NCI-H146 treated with DMSO at 0.1 percent for 48 hours (cell line): ENCODE results near the gene MRPL53.
"Not testable (repeated sequence)": the region's sequence is repeated elsewhere in the genome, so short reads cannot be mapped to it uniquely, and the experiment has no call there.

Experiments used
- DNase-seq: peaks from one replicate; lab custom pipeline; 2025; ENCODE audit not compliant: unreplicated experiment; lab: John Stamatoyannopoulos, UW

The MRPL53 gene

DNA sequence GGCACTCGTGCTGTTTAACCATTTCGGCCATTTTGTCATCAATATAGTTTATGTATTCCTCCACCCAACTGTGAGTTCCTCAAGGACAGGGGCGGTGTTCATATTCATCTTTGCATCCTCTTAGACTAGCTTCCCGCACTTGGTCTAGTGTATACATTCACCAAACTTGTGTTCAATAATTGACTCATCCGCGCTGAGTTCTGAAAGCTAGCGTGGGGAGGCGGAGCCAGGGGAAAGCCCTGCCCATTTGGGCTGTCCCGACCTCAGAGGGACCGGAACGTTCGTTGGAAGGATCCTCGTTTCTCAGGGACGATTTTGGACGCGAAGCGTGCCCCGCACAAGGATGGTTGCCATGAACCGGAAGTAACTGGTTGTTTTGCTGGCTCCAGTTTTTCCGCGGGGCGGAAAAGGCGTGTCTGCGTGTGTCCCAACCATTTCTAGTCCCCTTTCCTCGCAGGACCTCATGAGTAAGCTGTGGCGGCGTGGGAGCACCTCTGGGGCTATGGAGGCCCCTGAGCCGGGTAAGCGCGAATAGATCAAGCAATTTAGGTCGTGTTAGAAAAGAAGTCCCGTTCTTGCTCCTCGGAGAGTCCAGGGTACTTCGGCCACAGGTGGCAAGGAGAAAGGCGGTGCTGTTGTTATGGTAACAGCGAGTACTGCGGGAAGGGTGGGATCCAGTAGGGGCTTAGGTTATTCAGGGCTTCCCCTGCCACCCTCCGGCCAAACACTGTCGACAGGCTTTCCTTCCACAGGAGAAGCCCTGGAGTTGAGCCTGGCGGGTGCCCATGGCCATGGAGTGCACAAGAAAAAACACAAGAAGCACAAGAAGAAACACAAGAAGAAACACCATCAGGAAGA, 17.6 kb downstream of the MRPL53 start, which contains the start of gene INO80B:
Gene INO80B, plus strand, starts transcription at position 434 of the 858 bp plus-strand sequence. Its CDS starts 30 bp downstream, at position 464.
- DNase-seq: peak; percentile 95

DNA sequence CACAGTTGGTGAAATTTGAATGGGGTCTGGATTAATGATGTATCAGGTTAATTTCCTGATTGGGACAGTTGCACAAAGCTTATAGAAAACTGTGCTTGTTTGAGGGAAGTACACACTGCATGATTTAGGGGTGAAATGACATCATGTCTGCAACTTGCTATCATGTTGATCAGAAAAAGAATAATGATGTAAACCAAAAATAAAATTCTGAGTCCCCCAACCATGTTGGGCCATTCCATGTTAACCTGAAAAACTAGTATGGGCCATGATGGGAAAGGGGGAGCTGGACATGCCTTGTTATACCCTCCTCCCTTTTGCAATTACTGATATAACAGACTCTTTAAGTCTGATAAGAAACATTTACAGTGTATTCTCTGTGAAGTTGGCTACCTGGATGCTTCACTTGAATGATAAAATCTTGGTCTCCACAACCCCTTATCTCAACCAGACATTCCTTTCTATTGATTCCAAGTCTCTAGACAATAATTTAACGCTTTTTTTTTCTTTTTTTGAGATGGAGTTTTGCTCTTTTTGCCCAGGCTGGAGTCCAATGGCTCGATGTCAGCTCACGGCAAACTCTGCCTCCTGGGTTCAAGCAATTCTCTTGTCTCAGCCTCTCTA, 21.8 kb downstream of the MRPL53 start:
- no peak for DNase-seq

DNA sequence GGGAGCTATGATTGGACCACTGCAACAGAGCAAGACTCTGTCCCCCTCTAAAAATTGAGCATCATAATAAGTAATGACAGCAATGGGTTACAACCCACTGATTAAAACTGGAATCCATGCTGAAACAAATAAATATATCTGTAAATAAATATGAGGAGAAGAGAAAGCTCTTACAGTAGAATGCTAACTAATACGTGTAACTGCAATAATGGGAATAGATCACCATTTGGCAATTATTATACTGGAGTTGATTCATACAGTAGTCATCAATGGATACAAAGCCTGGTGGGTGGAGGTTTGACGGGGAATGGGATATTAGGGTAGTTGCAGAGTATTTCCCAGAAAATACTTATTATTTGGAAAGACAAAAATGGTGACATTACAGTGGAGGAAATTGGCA, 23.7 kb downstream of the MRPL53 start:
- DNase-seq: no peak

DNA sequence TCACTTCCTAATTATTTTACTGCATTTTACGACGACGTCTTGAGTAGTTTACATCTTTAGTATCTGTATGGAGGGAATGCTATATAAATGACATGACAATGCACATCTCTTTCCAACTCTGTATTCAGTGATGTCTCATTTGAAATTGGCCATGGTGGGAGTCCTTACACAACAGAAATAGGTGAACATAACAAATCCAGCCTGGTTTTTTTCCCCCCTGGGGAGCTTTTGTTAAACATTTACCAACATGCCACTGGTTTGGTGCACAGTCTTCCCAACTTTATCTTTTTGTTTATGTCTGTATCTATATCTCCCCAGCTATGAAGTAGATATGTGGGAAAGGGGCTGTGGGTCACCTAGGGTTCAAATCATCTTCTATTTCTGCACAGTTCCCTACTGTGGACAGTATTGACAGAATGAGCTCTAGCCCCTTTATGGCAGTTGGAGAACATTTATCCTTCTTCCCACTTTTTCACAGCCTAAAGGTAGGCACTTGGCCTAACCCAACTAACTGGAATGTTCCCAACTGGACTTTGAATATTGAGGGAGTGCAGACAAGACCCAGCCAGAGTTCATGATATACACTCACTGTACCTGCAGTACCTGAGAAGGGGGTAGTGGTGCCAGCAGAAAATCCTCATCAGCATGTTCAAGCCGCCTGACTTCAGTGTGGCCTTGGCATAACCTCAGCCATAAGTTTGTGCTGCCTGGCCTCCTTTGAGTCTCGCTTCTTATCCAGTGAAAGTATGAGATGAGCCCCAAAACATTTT, 25.1 kb downstream of the MRPL53 start:
- DNase-seq: no peak

DNA sequence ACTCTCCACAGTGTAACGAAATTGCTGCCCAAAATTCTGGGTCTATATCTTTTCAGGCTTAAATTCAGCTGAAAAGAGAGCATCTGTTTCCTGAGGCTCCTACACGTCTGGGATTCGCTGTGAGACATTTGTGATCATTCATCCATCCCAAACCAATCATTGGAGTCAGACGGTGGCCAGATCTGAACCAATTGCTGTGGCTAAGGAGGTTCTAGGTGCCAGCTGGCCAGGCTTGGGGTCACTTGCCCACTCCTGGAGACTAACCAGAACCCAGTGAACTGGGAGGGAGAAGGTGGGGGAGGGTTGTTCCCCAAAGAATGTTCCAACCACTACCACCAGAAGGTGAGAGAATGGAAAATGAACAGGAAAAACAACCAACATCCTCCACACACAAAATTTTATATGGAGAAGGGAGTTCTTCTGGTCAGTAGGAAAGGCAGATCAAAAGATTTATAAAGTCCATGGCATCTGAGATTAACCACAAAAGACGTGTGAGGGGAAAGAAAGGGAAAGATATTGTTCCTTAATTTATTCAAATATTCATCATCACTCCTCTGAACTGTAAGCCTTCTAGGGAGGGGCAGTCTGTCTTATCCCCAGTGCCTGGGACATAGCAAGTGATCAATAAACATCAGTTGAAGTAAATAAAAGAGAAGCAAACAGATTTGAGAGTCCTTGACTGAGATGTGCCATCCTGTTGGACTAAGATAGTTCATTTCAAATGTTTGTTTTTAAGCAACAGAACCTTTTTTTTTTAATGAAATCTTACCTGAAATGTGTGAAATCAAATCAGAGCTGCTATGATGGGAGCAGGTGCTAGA, 27.8 kb downstream of the MRPL53 start:
- no peak for DNase-seq

DNA sequence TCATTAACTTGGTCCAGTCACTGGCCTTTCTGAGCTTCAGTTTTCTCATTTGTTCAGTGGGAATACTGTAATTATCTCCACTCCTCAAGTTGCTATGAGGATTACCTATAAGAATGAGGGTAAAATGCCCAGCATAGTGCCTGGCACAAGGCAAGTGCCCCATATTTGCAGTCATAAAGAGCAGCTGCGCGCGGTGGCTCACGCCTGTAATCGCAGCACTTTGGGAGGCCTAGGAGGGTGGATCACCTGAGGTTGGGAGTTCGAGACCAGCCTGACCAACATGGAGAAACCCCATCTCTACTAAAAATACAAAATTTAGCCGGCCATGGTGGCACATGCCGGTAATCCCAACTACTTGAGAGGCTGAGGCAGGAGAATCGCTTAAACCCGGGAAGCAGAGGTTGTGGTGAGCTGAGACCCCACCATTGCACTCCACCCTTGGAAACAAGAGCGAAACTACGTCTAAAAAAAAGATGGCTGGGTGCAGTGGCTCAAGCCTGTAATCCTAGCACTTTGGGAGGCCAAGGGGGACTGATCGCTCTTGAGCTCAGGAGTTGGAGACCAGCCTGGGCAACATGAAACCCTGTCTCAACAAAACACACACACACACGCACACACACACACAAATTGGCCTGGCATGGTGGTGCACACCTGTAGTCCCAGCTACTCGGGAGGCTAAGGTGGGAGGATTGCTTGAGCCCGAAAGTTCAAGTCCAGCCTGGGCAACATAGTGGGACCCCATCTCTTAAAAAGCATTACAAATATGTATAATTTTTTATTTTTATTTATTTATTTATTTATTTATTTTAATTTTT, 29.8 kb downstream of the MRPL53 start:
- not testable (repeated sequence) for DNase-seq

DNA sequence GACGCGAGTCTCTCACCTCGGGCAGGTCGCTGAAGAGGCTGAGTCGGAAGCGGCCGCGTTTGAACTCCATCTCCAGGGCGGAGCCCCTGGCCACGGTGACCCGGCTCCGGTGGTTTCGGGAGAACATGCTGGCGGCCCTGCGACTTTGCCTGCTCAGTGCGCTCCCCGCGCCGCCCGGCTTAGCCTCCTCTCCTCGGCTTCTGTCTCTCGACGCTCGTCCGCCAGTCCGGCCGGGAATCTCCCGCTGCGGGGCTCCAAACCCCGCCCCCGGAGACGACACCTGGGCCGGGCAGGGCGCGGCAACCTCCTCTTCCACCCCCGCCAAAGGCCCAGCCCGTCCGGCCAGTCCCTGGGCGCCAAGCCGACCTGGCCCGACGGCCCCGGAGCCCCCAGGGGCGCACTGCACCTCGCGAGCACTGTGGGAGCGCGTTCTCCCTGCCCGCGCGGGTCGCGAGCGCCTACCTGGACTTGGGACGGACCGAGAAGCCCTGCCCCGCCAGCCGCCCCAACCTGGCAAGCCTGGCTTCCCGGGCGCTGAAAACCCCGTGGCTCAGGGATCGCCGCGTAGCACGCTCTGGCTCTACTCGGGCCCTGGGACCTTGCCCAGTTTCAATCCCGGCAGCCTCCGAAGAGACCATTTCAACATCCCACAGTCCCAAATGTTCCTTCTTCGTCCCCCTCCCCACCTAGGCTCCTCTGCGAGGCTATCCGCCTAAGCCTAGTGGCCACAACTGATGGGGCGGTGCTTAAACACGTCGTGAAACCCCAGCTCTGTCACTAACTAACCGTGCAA, 30.6 kb downstream of the MRPL53 start, which contains the start of gene RTKN:
Gene RTKN, minus strand, starts transcription at position 248 of the 793 bp plus-strand sequence. Its CDS starts 121 bp downstream, at position 127.
- no peak for DNase-seq

DNA sequence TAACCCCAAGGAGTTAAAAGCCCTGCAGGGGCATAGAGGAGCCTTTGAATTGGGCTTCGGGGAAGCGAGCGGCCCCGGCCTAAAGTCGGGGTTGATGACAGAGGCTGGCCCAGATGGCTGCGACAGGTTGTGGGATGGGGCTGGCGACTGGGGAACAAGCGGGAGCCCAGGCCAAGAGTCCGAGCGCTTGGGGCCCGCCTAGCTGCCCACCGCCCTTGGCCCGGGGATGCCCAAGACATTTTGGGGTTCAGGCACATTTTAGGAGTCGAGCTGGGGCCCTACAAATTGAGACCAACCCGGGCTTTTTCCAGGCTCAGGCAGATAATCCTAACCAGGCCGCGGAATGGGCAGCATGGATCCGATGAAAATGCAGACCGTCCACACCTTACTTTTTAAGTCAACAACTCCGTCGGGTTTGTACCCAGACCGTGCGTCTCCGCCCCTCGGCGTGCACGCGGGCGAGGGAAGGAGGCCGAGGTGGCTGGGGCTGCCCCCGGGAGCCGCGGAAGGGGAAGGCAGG, 31.2 kb downstream of the MRPL53 start:
- no peak for DNase-seq

DNA sequence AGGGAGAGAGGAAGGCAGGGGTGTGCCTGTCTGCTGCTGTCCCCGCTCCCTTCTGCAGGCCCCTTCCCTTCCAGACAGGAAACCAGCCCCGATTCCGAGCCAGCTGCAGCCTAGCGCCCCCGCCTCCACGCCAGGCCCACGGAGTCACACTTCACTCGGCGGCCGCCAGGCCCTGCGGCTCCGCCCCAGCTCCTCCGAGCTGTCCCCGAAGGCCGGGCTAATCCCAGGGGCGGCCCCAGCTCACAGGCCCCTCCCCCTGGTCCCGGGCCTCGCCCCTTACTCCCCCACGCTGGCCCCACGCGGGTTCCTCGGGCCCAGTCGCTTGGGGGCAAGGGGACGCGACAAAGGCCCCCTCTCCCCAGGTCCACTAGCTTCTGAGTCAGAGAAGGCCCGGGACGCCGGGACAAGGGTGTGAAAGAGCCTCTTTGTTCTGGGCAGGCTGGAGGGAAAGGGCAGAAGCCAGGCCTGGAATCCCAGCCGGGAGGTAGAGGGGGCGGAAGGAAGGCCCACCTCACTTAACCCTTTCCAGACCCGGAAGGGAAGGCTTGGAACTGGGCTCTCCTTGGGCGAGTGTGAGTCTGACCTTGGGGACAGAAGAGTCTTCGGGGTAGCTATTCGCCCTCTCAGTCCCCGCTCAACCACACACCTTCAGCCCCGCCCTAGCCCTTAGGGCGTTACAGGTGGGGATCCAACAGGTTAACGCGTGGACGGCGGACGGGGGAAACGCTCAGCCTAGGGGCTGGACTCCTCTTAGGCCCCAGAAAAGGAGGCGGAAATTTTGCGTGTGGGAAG, 31.9 kb downstream of the MRPL53 start:
- peak; percentile 63 for DNase-seq

DNA sequence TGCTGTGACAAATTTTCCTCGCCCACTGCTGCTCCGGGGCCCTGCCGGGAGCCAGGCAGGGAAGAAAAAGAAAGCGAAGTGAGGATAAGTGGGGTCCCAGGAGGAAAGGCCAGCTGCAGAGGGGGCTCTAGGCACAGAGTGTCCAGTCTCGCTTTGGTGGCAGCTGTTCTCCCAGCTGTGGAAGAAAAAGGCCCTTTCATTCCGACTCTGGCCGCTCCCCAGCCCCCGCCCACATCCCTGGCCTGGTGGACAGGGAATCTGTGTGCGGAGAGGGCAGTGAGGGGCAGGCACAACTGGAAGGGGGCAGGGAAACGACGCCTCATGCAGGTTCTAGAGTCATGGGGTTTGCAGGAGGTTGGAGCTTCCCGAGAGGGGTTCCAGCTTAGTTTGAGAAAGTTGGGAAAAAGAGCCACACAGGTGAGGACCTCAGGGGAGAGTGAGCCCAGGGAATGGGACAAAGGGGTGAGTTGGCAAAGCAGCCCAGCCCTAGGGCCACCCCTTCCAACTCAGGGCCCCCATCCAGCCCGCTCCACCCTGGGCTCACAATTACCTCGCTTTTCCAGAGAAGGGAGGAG, 32.6 kb downstream of the MRPL53 start:
- no peak for DNase-seq

DNA sequence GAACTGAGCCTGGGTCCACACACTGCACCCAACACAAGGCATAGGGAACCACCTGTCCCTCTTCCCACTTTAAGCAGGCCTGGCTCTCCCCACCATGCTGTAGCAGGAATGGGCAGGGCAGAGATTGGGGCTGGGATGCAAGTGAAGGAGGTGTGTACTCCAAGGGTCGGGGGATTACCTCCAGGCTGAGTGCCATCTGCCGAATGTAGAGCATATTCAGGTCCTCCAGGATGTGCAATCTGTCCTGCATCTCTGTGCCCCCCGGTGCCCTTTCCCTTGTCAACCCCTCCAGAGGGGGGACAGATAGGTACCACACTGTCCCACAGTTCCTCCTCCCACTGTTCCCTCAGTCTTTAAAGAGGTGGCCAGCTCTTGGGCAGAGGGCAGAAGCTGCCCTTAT, 33.1 kb downstream of the MRPL53 start:
- DNase-seq: no peak

DNA sequence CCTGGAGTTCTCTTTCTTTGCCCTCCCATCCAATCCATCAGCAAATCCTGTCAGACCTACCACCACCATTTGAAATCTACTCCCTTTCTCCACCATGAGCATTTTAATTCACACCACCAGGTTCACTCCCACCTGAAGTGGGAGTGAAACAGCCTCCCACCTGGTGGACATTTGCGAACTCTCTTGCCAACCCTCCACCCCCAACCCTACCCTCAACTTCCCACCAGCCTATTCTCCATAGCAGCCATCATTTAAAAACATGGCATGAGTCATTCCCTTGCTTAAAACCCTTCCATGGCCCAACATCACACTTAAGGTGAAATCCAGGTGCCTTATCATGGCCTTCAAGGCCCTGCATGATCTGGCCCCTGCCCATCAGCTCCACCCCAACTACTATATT, 34.2 kb downstream of the MRPL53 start:
- DNase-seq: no peak

DNA sequence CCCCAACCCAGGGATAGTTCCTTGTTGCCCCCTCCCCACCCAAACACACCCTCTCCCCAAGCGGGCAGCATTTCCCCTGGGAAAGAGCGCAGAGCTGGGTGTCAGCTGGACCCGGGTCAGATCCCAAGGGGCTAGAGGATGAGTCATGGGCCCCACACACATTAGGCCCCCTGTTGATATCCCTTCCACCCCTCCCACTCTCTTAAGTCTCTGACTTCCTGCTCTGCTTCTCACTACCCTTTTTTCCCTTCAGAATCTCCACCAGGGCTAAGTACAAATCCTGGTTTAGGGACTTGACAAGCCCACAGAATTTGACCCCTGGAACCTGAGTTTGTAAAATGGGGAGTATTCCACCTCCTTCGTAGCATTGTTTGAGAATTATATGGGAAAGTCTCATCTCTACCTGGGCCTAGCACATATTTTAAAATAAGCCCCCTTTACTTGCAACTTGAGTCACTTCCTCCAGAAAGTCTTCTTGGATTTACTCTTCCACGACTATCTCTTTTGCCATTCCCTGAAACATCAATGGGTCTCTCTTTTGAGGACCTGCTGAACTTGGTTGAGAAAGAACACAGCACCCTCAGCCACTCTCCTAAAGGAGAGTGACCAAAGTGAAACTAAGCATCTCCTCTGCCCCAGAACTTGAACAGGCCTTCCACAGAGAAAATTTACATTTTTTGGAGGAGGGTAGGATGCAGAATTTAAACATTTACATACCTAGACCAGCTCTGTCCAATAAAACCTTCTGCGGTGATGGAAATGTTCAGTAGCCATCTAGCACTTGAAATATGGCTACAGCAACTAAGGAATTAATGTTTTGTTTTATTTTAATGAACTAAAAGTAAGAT, 35.4 kb downstream of the MRPL53 start:
- DNase-seq: no peak

DNA sequence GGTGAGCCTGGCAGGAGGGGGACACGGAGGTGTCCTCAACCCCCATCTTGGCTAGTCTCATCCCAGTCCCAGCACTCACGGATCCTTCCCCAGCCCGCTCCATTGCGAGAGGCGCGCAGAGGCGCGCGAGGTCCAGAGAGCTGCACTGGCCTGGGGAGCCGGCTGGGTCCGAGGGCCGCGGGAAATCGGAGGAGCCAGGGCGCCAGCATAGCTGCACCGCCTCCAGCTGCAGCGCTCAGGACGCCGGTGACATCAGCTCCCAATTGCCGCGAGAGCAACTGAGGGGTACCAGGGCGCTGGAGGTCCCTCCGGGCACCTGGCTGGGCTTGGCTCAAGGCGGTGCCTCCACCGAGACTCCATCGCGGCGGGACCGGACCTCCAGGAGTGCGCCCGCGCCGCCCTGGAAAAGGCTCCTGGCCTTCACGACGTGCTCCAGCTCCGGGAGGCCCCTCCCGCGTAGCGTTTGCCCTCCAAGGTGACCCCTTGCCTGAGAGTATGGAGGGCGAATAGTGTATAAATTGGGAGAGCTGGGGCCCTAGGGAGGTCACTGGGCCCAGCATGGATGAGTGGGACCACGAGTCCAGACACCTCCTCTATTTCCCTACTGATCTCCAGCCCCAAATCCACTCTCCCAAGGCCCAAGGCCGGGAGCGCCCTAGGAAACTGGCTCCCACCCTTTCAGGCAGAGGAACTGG, 36.2 kb downstream of the MRPL53 start:
- no peak for DNase-seq

DNA sequence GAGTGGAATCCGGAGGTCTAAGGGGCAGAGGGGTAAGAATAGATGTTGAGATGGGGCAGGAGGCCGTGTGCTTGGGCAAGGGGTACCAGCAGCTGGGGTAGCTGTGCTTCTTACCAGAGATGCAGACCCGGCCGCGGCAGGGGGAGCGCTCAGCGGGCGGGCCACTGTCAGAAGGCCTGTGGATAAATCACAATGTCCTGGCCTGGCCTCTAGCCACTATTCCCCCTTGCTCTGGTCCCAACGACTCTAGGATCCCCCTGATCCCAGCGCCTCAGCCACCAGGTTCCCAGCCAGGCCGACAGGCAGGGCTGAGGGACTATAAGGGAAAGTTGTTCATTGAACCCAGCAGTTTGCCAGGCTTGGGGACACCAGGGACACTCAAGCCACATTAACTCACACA, 42.0 kb downstream of the MRPL53 start:
- DNase-seq: no peak
